ENCODE results near the gene EIF1. TPM values are rescaled to one million over a fixed set of nuclear protein-coding genes. Genes with fewer than 3 reads are reported as not detected.

Gene EIF1
- total and polyA plus RNA-seq, 2 donors (not counting 3 experiments of a cell fraction or from before 2014, with no cell fraction given), result 168 to 814 TPM

DNA sequence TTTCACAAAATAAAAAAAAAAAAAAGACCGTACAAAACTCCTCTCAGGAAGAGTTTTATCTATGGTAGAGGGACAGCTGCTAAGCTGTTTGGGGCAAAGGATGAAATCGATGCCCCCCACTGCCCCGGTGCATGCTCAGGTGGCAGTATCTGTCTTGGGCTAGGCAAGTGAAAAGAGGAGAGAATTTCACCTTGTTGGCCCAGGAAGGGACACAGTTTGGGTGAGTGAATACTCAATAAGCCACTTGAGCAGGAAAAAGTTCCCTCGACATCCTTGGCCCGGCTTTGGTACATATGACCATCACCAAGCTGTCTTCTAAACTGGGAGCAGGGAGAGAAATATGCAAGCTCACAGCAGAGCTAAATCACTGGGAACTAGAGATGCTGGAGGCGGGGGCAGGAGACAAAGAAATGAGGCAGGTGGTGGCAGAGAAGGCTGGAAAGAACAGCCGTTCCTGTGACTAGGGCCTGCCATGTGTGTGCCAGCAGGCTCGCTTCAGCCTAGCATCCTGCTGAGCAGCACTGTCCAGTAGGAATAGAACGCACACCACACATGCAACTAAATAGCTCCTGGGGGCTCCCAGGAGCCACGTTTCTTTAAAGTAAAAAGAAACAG, 8.2 kb upstream of the EIF1 start:
- Histone ChIP-seq H3K9me1 (replicated peaks; ENCODE audit: control insufficient read depth, extremely low read depth, insufficient read depth, low read length) (no peaks in the 10 kb centered on the region), H3K4me3 (replicated peaks in 1 of 3; ENCODE audit: insufficient read depth in 1 of 3, low read depth in 1 of 3, low read length in 3 of 3) (no peak overlapping the region), H3K9ac (replicated peaks; ENCODE audit: extremely low read depth, insufficient read depth, low read length) (no peak overlapping the region), H3K27ac (ENCODE audit: insufficient read depth, low read depth, low read length) (no peak overlapping the region), H3K79me2 (ENCODE audit: control insufficient read depth, insufficient read depth, low read length) (no peaks in the 10 kb centered on the region), H3K27me3 (ENCODE audit: control insufficient read depth in 2 of 2, insufficient read depth in 2 of 2, low read length in 2 of 2) (peaks cover 0 to 7% of the 10 kb centered on the region in 2 experiments), H3K4me2 (ENCODE audit: insufficient read depth, low read length) (no peak overlapping the region), H3K9me3 (replicated peaks; ENCODE audit: control insufficient read depth, insufficient read depth, low read length) (no peaks in the 10 kb centered on the region), H3K4me1 (ENCODE audit: control insufficient read depth, extremely low read depth, insufficient read depth, low read length) (peaks cover 14% of the 10 kb centered on the region), H3K36me3 (ENCODE audit: control insufficient read depth in 2 of 2, extremely low read depth in 1 of 2, insufficient read depth in 2 of 2, low read length in 2 of 2) (no peaks in the 10 kb centered on the region), H2AFZ (ENCODE audit: low read depth, low read length) (no peak overlapping the region), H4K20me1 (replicated peaks; ENCODE audit: control insufficient read depth, extremely low read depth, insufficient read depth, low read length) (no peaks in the 10 kb centered on the region)
- ChIA-PET CTCF (interaction anchor here (0.8 to 4.5 kb wide), 4 partner anchors 8 to 18 kb away, joined by 4 to 28 read pairs (median 14); partner anchors contain the start of gene EIF1), POLR2A (interaction anchor here (0.7 to 1.9 kb wide), 3 partner anchors 8 to 11 kb away, joined by 3 to 8 read pairs (median 8); no protein-coding TSS in a partner anchor)
- TF ChIP-seq MYC (IDR thresholded peaks at IDR 0.05; ENCODE audit: low read depth, low read length) (no peak), POLR2A (IDR thresholded peaks at IDR 0.05; ENCODE audit: low read depth, low read length) (no peak), FOS (IDR thresholded peaks at IDR 0.05; ENCODE audit: borderline replicate concordance, insufficient read depth, low read length) (no peak), JUN (IDR thresholded peaks at IDR 0.05; ENCODE audit: borderline replicate concordance, insufficient read depth, insufficient read length, low read depth) (no peak), EZH2 (IDR thresholded peaks at IDR 0.05; ENCODE audit: borderline replicate concordance, low read depth, low read length, severe bottlenecking) (no peak), POLR2AphosphoS5 (IDR thresholded peaks at IDR 0.05; ENCODE audit: insufficient read depth, low read depth, low read length) (no peak), GATA2 (IDR thresholded peaks at IDR 0.05; ENCODE audit: insufficient read depth, insufficient read length, low read depth, low read length) (no peak)
- TF ChIP-seq, protein P1, sequence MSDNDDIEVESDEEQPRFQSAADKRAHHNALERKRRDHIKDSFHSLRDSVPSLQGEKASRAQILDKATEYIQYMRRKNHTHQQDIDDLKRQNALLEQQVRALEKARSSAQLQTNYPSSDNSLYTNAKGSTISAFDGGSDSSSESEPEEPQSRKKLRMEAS (IDR thresholded peaks at IDR 0.05; ENCODE audit: insufficient read depth, insufficient read length), result no peak
- TF ChIP-seq, protein P2, sequence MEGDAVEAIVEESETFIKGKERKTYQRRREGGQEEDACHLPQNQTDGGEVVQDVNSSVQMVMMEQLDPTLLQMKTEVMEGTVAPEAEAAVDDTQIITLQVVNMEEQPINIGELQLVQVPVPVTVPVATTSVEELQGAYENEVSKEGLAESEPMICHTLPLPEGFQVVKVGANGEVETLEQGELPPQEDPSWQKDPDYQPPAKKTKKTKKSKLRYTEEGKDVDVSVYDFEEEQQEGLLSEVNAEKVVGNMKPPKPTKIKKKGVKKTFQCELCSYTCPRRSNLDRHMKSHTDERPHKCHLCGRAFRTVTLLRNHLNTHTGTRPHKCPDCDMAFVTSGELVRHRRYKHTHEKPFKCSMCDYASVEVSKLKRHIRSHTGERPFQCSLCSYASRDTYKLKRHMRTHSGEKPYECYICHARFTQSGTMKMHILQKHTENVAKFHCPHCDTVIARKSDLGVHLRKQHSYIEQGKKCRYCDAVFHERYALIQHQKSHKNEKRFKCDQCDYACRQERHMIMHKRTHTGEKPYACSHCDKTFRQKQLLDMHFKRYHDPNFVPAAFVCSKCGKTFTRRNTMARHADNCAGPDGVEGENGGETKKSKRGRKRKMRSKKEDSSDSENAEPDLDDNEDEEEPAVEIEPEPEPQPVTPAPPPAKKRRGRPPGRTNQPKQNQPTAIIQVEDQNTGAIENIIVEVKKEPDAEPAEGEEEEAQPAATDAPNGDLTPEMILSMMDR (IDR thresholded peaks at IDR 0.05; ENCODE audit: extremely low read depth in 1 of 2, insufficient read depth in 1 of 2, low read depth in 1 of 2, low read length in 2 of 2), result no peak
- FAIRE-seq (no peak), DNase-seq (ENCODE audit: low read depth, low spot score) (no peak)
- dilution Hi-C loops (cut with MboI; ENCODE audit: extremely low pct_ligation_motif_present, low sequenced_read_pairs) (no loop called here), intact Hi-C loops (cut with micrococcal nuclease) (no loop called here)
- BruUV-seq (replicated peaks), result no TSS peak

All from endothelial cell of umbilical vein (primary cell).